GM23338 (cell line): ENCODE measurements around the gene CMIP. TPM values are rescaled to one million over a fixed set of nuclear protein-coding genes. Genes with fewer than 3 reads are reported as not detected.

ENCODE experiments used
- ATAC-seq: fragments of 200-7000 bp; cut with Tn5 transposase; 3 replicates; pipeline ENCODE4 v1.9.1; 2020
- DNase-seq: peaks from one replicate; pipeline ENCODE4 v3.0.0-alpha.2; 2015; ENCODE audit warnings: low spot score
- H2AFZ ChIP-seq: fragments of 200-600 bp; sonication (generic); 2 replicates; pipeline ENCODE4 v1.8.0; 2016; ENCODE audit warnings: antibody characterized with exemption, mild to moderate bottlenecking, moderate library complexity
- H3F3A ChIP-seq: fragments of 200-600 bp; sonication (generic); replicated peaks from 2 replicates; pipeline ENCODE4 v1.8.0; 2017; ENCODE audit warnings: antibody characterized with exemption, mixed run types, low read depth
- H3K27ac ChIP-seq: fragments of 200-600 bp; sonication (generic); 2 replicates; pipeline ENCODE4 v1.6.1; 2016; ENCODE audit warnings: low read depth
- H3K27me3 ChIP-seq: fragments of 200-600 bp; sonication (generic); 2 replicates; pipeline ENCODE4 v1.8.0; 2016; ENCODE audit warnings: mild to moderate bottlenecking, mixed run types, moderate library complexity; ENCODE audit not compliant: insufficient read depth
- H3K36me3 ChIP-seq: fragments of 200-600 bp; sonication (generic); 2 replicates; pipeline ENCODE4 v1.8.0; 2016; ENCODE audit warnings: mild to moderate bottlenecking; ENCODE audit not compliant: insufficient read depth
- H3K4me1 ChIP-seq: fragments of 200-600 bp; sonication (generic); 2 replicates; pipeline ENCODE4 v1.8.0; 2016; ENCODE audit warnings: mild to moderate bottlenecking, moderate library complexity; ENCODE audit not compliant: insufficient read depth
- H3K4me2 ChIP-seq: fragments of 200-600 bp; sonication (generic); 2 replicates; pipeline ENCODE4 v1.7.1; 2017; ENCODE audit warnings: mixed run types
- H3K4me3 ChIP-seq: fragments of 200-600 bp; sonication (generic); 2 replicates; pipeline ENCODE4 v1.6.1; 2016; ENCODE audit warnings: mixed run types
- H3K79me2 ChIP-seq: fragments of 200-600 bp; sonication (generic); replicated peaks from 2 replicates; pipeline ENCODE4 v1.8.0; 2017; ENCODE audit warnings: mild to moderate bottlenecking; ENCODE audit not compliant: insufficient read depth
- H3K9me2 ChIP-seq: fragments of 200-600 bp; sonication (generic); 2 replicates; pipeline ENCODE4 v1.8.0; 2017; ENCODE audit not compliant: insufficient read depth
- H4K20me1 ChIP-seq: fragments of 200-600 bp; sonication (generic); replicated peaks from 2 replicates; pipeline ENCODE4 v1.8.0; 2017; ENCODE audit warnings: mild to moderate bottlenecking; ENCODE audit not compliant: insufficient read depth
- H3K27ac Mint-ChIP-seq: 2 replicates; pipeline ENCODE4 v1.8.0; 2020; ENCODE audit warnings: inconsistent platforms, mild to moderate bottlenecking, moderate library complexity, mixed read lengths
- H3K27me3 Mint-ChIP-seq: 3 replicates; pipeline ENCODE4 v1.8.0; 2022; ENCODE audit warnings: low read depth, mild to moderate bottlenecking, moderate library complexity, mixed read lengths, inconsistent platforms; ENCODE audit not compliant: insufficient read depth, poor library complexity
- H3K36me3 Mint-ChIP-seq: 3 replicates; pipeline ENCODE4 v1.8.0; 2021; ENCODE audit warnings: low read depth, mild to moderate bottlenecking, inconsistent platforms, moderate library complexity, mixed read lengths
- H3K4me1 Mint-ChIP-seq: 3 replicates; pipeline ENCODE4 v1.8.0; 2020; ENCODE audit warnings: mild to moderate bottlenecking, inconsistent platforms, mixed read lengths
- H3K4me3 Mint-ChIP-seq: 3 replicates; pipeline ENCODE4 v1.8.0; 2021; ENCODE audit warnings: moderate library complexity, mild to moderate bottlenecking, inconsistent platforms, mixed read lengths
- H3K9me3 Mint-ChIP-seq: 3 replicates; pipeline ENCODE4 v1.8.0; 2020; ENCODE audit warnings: moderate library complexity, mild to moderate bottlenecking, inconsistent platforms, mixed read lengths
- CREB1 ChIP-seq: fragments of 250-450 bp; sonication (Bioruptor Pico); IDR thresholded peaks from 2 replicates; pipeline ENCODE4 v1.5.0; 2020; ENCODE audit warnings: low read depth, mild to moderate bottlenecking, moderate library complexity
- ETS1 ChIP-seq: IDR thresholded peaks from 2 replicates; pipeline ENCODE4 v1.6.1; 2016; ENCODE audit warnings: antibody characterized with exemption
- JUNB ChIP-seq: IDR thresholded peaks from one replicate; pipeline ENCODE4 v1.6.1; 2016; ENCODE audit warnings: antibody characterized with exemption; ENCODE audit not compliant: unreplicated experiment
- NANOG ChIP-seq: IDR thresholded peaks from 2 replicates; pipeline ENCODE4 v1.6.1; 2016; ENCODE audit warnings: antibody characterized with exemption, borderline replicate concordance
- REST ChIP-seq: IDR thresholded peaks from one replicate; pipeline ENCODE4 v1.6.1; 2018; ENCODE audit warnings: antibody characterized with exemption; ENCODE audit not compliant: unreplicated experiment
- STAT1 ChIP-seq: IDR thresholded peaks from one replicate; pipeline ENCODE4 v1.6.1; 2016; ENCODE audit warnings: antibody characterized with exemption; ENCODE audit not compliant: unreplicated experiment
- polyA plus RNA-seq: library from polyadenylated mRNA; unstranded; fragments of >200 nt; fragmentation: Nextera tagmentation; extraction: Ambion mirVana; gene quantifications from 2 replicates; pipeline ENCODE4 v1.2.1, GENCODE V29; 2016
- total RNA-seq: library from RNA; depleted of rRNA; stranded (reverse); fragments of >200 nt; shearing (Covaris generic); gene quantifications from 2 replicates; pipeline ENCODE4 v1.2.3, GENCODE V29; 2014

Gene CMIP
- total and polyA plus RNA-seq, 2 experiments from 2014 or later: 9.5 to 62.3 TPM

DNA sequence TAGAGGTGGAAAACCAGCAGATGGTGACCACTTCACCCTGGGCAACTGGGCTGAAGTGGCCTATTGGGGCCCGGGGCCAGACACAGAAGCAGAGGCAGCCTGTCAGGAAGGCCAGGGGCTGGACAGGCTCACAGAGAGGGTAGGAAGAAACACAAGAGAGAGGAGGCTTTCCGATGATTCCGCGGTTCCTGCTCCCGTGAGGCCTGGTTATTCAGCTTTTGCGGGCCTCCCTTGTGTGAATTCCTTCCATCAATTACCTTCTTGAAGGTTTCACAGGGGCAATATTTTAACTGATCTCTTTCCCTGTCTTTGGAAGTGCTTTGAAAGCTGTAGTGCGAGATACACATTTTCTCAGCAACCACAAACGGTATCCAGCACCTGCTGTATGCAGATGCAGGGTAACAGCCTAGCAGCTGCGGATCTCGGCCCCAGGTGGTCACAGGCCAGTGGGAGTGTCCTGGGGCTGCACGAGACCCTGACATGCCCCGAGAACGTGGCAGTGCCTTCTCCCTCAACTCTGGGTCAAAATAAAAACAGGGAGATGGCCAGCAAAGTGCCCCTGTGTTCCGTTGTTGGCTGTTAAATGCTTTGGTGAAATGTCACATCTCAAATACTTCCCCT lies 11.6 kb upstream of the CMIP start:
- H3K36me3 ChIP-seq: no peaks in the 10 kb centered on the region
- Mint-ChIP-seq H3K36me3 (no peaks in the 10 kb centered on the region), H3K4me3 (no peak overlapping the region), H3K27me3 (peaks cover 10% of the 10 kb centered on the region), H3K9me3 (no peaks in the 10 kb centered on the region), H3K4me1 (peaks cover 21% of the 10 kb centered on the region), H3K27ac (peak overlapping the region; percentile 59; the same call in 1 of the 2 replicates)
- ATAC-seq (peak; percentile 73), DNase-seq (peak; percentile 54)
- H3F3A ChIP-seq: no peaks in the 10 kb centered on the region
- H3K4me3 ChIP-seq: no peak overlapping the region
- no peaks in the 10 kb centered on the region for H3K79me2 ChIP-seq
- peak overlapping the region; percentile 83 for H3K27ac ChIP-seq
- no peaks in the 10 kb centered on the region for H3K27me3 ChIP-seq
- H4K20me1 ChIP-seq: no peaks in the 10 kb centered on the region
- no peaks in the 10 kb centered on the region for H3K9me2 ChIP-seq
- peak overlapping the region; percentile 91 for H2AFZ ChIP-seq
- no peak overlapping the region for H3K4me2 ChIP-seq
- TF ChIP-seq REST (no peak), CREB1 (CRISPR knock-in tag) (no peak)
- peaks cover 5% of the 10 kb centered on the region for H3K4me1 ChIP-seq

DNA sequence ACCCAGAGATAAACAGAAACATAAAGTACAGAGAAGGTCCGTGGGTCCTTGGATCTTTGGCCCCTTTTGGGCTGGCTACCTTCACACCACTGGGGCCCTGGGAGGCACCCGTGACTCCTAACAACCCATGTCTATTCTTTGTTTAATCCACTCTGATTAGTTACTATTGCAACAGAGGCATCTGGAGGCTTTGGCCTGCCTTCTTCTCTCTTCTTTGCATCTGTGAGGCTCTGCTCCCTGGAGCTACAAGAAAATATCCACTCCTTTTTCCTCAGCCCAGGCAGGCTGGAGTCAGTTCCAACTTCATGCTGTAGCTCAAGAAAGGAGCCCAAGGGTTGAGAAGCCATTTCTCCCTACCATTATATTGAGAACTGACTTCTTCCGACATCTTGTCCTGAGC lies 9.5 kb upstream of the CMIP start:
- no peak overlapping the region for H3K4me3 ChIP-seq
- no peaks in the 10 kb centered on the region for H3K9me2 ChIP-seq
- no peaks in the 10 kb centered on the region for H3K36me3 Mint-ChIP-seq
- no peak overlapping the region for H3K27ac Mint-ChIP-seq
- H3F3A ChIP-seq: no peaks in the 10 kb centered on the region
- DNase-seq (no peak), ATAC-seq (no peak)
- no peaks in the 10 kb centered on the region for H3K79me2 ChIP-seq
- no peaks in the 10 kb centered on the region for H3K9me3 Mint-ChIP-seq
- H3K27ac ChIP-seq: no peak overlapping the region
- no peaks in the 10 kb centered on the region for H3K27me3 ChIP-seq
- H3K4me3 Mint-ChIP-seq: no peak overlapping the region
- no peak overlapping the region for H2AFZ ChIP-seq
- peaks cover 17% of the 10 kb centered on the region for H3K4me1 Mint-ChIP-seq
- no peak overlapping the region for H3K4me2 ChIP-seq
- H3K27me3 Mint-ChIP-seq: peaks cover 6% of the 10 kb centered on the region
- H3K4me1 ChIP-seq: peaks cover 5% of the 10 kb centered on the region
- H3K36me3 ChIP-seq: no peaks in the 10 kb centered on the region
- TF ChIP-seq NANOG (no peak), ETS1 (no peak), CREB1 (CRISPR knock-in tag) (no peak)
- H4K20me1 ChIP-seq: no peaks in the 10 kb centered on the region

DNA sequence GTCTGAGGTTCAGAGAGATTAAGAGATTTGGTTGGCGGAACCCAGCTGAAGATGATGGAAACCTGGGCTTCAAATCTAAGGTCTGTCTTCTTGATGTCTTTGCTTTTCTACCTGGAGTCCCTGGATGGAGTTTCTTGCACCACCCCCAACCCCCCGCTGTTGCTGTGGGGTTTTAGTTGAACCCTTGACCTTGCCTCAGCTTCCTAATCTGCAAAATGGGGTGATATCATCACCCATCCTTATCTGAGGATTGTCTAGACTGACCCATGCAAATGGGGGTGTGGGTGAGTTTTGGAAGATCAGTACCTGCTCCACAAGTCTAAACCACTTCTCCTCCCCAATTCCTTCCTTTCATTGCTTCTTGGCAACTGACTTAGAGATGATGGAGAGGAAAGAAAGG lies 9.0 kb upstream of the CMIP start:
- H3K36me3 Mint-ChIP-seq: no peaks in the 10 kb centered on the region
- no peak overlapping the region for H3K4me3 Mint-ChIP-seq
- Histone ChIP-seq H3F3A (no peaks in the 10 kb centered on the region), H2AFZ (no peak overlapping the region), H3K27me3 (no peaks in the 10 kb centered on the region), H3K36me3 (no peaks in the 10 kb centered on the region), H4K20me1 (no peaks in the 10 kb centered on the region), H3K4me2 (no peak overlapping the region), H3K9me2 (no peaks in the 10 kb centered on the region), H3K4me3 (no peak overlapping the region), H3K27ac (no peak overlapping the region), H3K79me2 (no peaks in the 10 kb centered on the region), H3K4me1 (peaks cover 5% of the 10 kb centered on the region)
- ATAC-seq (no peak), DNase-seq (no peak)
- peaks cover 17% of the 10 kb centered on the region for H3K4me1 Mint-ChIP-seq
- H3K9me3 Mint-ChIP-seq: no peaks in the 10 kb centered on the region
- peaks cover 6% of the 10 kb centered on the region for H3K27me3 Mint-ChIP-seq
- H3K27ac Mint-ChIP-seq: no peak overlapping the region
- TF ChIP-seq JUNB (no peak), CREB1 (CRISPR knock-in tag) (no peak), STAT1 (no peak)
